ENCODE results near the gene STRIP1. TPM values are rescaled to one million over a fixed set of nuclear protein-coding genes. Genes with fewer than 3 reads are reported as not detected.

Gene STRIP1
- polyA plus RNA-seq, 1 of the 3 experiments (the other 2 are of a cell fraction): 34.6 TPM

GRCh38 chr1:110051262-110051648 lies 16.8 kb downstream of the STRIP1 start:
- peak overlapping the region; percentile 12 to 91 for H3K27ac ChIP-seq (ENCODE audit: low read depth in 2 of 2, low read length in 1 of 2)
- no peaks in the 10 kb centered on the region for H3K9me2 ChIP-seq
- peaks cover 58 to 91% of the 10 kb centered on the region in 2 experiments for H3K36me3 ChIP-seq (replicated peaks in 1 of 2; ENCODE audit: control insufficient read depth in 1 of 2, insufficient read depth in 2 of 2, low read length in 1 of 2)
- no peak overlapping the region for H3K9ac ChIP-seq
- POLR2A ChIA-PET: interaction anchor here (0.8 to 2.2 kb wide), 4 partner anchors 9 to 56 kb away, joined by 3 to 16 read pairs (median 4); partner anchors contain the start of gene STRIP1
- no peak overlapping the region for H3K4me3 ChIP-seq (ENCODE audit: low read depth in 2 of 2, low read length in 1 of 2)
- CTCF ChIA-PET: interaction anchor here (1.0 to 42.0 kb wide), 15 partner anchors 10 to 275 kb away, joined by 3 to 1768 read pairs (median 13); partner anchors contain the start of genes AHCYL1, KCNC4, STRIP1 and UBL4B
- TF ChIP-seq RFX5 (IDR thresholded peaks at IDR 0.05; ENCODE audit: low read length): no peak
- no peak for TF ChIP-seq FOXJ3 (CRISPR knock-in tag; IDR thresholded peaks at IDR 0.05)
- no peak for TF ChIP-seq SMC3 (IDR thresholded peaks at IDR 0.05; ENCODE audit: low read depth, low read length)
- no peak for TF ChIP-seq PBX3 (IDR thresholded peaks at IDR 0.05)
- no peak for TF ChIP-seq MAX (IDR thresholded peaks at IDR 0.05; ENCODE audit: low read depth)
- no peak for TF ChIP-seq CHD2 (IDR thresholded peaks at IDR 0.05; ENCODE audit: low read length, partially characterized antibody)
- no peak for TF ChIP-seq USF1 (IDR thresholded peaks at IDR 0.05; ENCODE audit: borderline replicate concordance, low read depth)
- H2AFZ ChIP-seq (ENCODE audit: low read depth): no peak overlapping the region
- H3K27me3 ChIP-seq (ENCODE audit: insufficient read depth): no peaks in the 10 kb centered on the region
- H4K20me1 ChIP-seq (ENCODE audit: insufficient read depth): no peaks in the 10 kb centered on the region; the same call in 1 of the 2 replicates
- H3K79me2 ChIP-seq (ENCODE audit: insufficient read depth): no peaks in the 10 kb centered on the region; the same call in 1 of the 2 replicates
- DNase-seq: no peak
- peak overlapping the region; percentile 20; the same call in 1 of the 2 replicates for H3K4me2 ChIP-seq
- 63% methylated on average over 2 of the region's 2 CpGs for WGBS (ENCODE audit: low lambda C conversion rate)
- peaks cover 35 to 60% of the 10 kb centered on the region in 2 experiments for H3K4me1 ChIP-seq (ENCODE audit: control insufficient read depth in 1 of 2, insufficient read depth in 2 of 2, low read depth in 1 of 2, low read length in 1 of 2)
- no peaks in the 10 kb centered on the region for H3K9me3 ChIP-seq
- H3F3A ChIP-seq (replicated peaks; ENCODE audit: insufficient read depth): peaks cover 24% of the 10 kb centered on the region

- Histone ChIP-seq H3F3A (replicated peaks; ENCODE audit: insufficient read depth) (peaks cover 48% of the 10 kb centered on the region), H2AFZ (ENCODE audit: low read depth) (no peak overlapping the region), H4K20me1 (ENCODE audit: insufficient read depth) (peaks cover 8% of the 10 kb centered on the region), H3K4me1 (ENCODE audit: control insufficient read depth in 1 of 2, insufficient read depth in 2 of 2, low read depth in 1 of 2, low read length in 1 of 2) (peaks cover 60 to 79% of the 10 kb centered on the region in 2 experiments), H3K27ac (ENCODE audit: low read depth in 2 of 2, low read length in 1 of 2) (peak overlapping the region in 1 of 2 experiments; percentile 93; a peak in 2 of 4 replicates), H3K4me3 (ENCODE audit: low read depth in 2 of 2, low read length in 1 of 2) (no peak overlapping the region; a peak in 1 of 4 replicates), H3K9ac (no peak overlapping the region), H3K36me3 (replicated peaks in 1 of 2; ENCODE audit: control insufficient read depth in 1 of 2, insufficient read depth in 2 of 2, low read length in 1 of 2) (peaks cover 55 to 78% of the 10 kb centered on the region in 2 experiments), H3K4me2 (no peak overlapping the region), H3K27me3 (ENCODE audit: insufficient read depth) (no peaks in the 10 kb centered on the region), H3K9me2 (no peaks in the 10 kb centered on the region), H3K79me2 (ENCODE audit: insufficient read depth) (no peaks in the 10 kb centered on the region; the same call in 1 of the 2 replicates), H3K9me3 (no peaks in the 10 kb centered on the region)
- POLR2A ChIA-PET: no interaction called here
- CTCF ChIA-PET: interaction anchor here (0.7 to 42.0 kb wide), 52 partner anchors 7 to 442 kb away, joined by 3 to 1768 read pairs (median 6); partner anchors contain the start of genes AHCYL1, ALX3, KCNC4 and RBM15
- peak; percentile 71 for DNase-seq
- WGBS (ENCODE audit: low lambda C conversion rate): 72% methylated on average over 16 of the region's 16 CpGs
- TF ChIP-seq MXI1 (IDR thresholded peaks at IDR 0.05; ENCODE audit: low read depth, low read length) (no peak), RAD21 (IDR thresholded peaks at IDR 0.05; ENCODE audit: low read length) (peak; percentile 98), MAX (IDR thresholded peaks at IDR 0.05; ENCODE audit: low read depth) (no peak), YY1 (IDR thresholded peaks at IDR 0.05; ENCODE audit: low read depth) (no peak), SIN3A (IDR thresholded peaks at IDR 0.05; ENCODE audit: borderline replicate concordance, low read depth, low read length) (no peak), JUND (IDR thresholded peaks at IDR 0.05) (no peak), FOXM1 (IDR thresholded peaks at IDR 0.05; ENCODE audit: low read depth) (no peak), PBX3 (IDR thresholded peaks at IDR 0.05) (no peak), CTCF (IDR thresholded peaks at IDR 0.05) (peak; percentile 96), USF1 (IDR thresholded peaks at IDR 0.05; ENCODE audit: borderline replicate concordance, low read depth) (no peak), GABPA (IDR thresholded peaks at IDR 0.05; ENCODE audit: low read depth) (no peak)
Measured at GRCh38 chr1:110053552-110054428, 19.4 kb downstream of the STRIP1 start.
